IPS DF 6.9 (cell line): ENCODE results near the gene GULP1.
"Not testable (repeated sequence)": the region's sequence is repeated elsewhere in the genome, so short reads cannot be mapped to it uniquely, and the experiment has no call there.

Experiments used
- DNase-seq: peaks from one replicate; pipeline ENCODE4 v3.0.0-alpha.2; 2013; ENCODE audit warnings: low read depth, low spot score
- H3K27ac ChIP-seq: one replicate; pipeline ENCODE4 v1.5.1; 2013; ENCODE audit warnings: low read length, control low read depth
- H3K27me3 ChIP-seq: 2 replicates; pipeline ENCODE4 v1.6.1; 2013; ENCODE audit warnings: mild to moderate bottlenecking, low read length; ENCODE audit not compliant: control insufficient read depth, insufficient read depth
- H3K36me3 ChIP-seq: 2 replicates; pipeline ENCODE4 v1.6.1; 2013; ENCODE audit warnings: low read length; ENCODE audit not compliant: control insufficient read depth, insufficient read depth
- H3K4me1 ChIP-seq: 2 replicates; pipeline ENCODE4 v1.6.1; 2013; ENCODE audit warnings: low read length; ENCODE audit not compliant: control insufficient read depth, insufficient read depth
- H3K4me3 ChIP-seq: 2 replicates; pipeline ENCODE4 v1.5.1; 2013; ENCODE audit warnings: mild to moderate bottlenecking, low read length
- H3K9me3 ChIP-seq: 2 replicates; pipeline ENCODE4 v1.6.1; 2013; ENCODE audit warnings: low read length, inconsistent platforms; ENCODE audit not compliant: control insufficient read depth, insufficient read depth
- WGBS: extraction: QIAGEN DNeasy Blood & Tissue Kit; methylation state at CpG from one replicate; pipeline ENCODE4 v1.1.7; 2013; ENCODE audit warnings: mixed read lengths, missing lambda C conversion rate; ENCODE audit not compliant: insufficient read length, insufficient coverage; 5-methylcytosine and 5-hydroxymethylcytosine counted together

GULP1 gene

GRCh38 chr2:188466078-188466477 lies 174.4 kb downstream of the GULP1 start:
- not testable (repeated sequence) for H3K9me3 ChIP-seq, H3K27me3 ChIP-seq, DNase-seq, H3K27ac ChIP-seq, H3K36me3 ChIP-seq, H3K4me1 ChIP-seq, H3K4me3 ChIP-seq
- WGBS: no CpG with 5 or more reads among the region's 3 CpGs

- no peak overlapping the region for H3K27ac ChIP-seq
- WGBS: no CpG with 5 or more reads among the region's 1 CpG
- DNase-seq: no peak
- no peaks in the 10 kb centered on the region for H3K4me1 ChIP-seq
- H3K9me3 ChIP-seq: no peaks in the 10 kb centered on the region
- H3K4me3 ChIP-seq: no peak overlapping the region
- H3K27me3 ChIP-seq: no peaks in the 10 kb centered on the region
- no peaks in the 10 kb centered on the region for H3K36me3 ChIP-seq
These were observed 175.1 kb downstream of the GULP1 start for GRCh38 chr2:188466761-188467160.

DNA sequence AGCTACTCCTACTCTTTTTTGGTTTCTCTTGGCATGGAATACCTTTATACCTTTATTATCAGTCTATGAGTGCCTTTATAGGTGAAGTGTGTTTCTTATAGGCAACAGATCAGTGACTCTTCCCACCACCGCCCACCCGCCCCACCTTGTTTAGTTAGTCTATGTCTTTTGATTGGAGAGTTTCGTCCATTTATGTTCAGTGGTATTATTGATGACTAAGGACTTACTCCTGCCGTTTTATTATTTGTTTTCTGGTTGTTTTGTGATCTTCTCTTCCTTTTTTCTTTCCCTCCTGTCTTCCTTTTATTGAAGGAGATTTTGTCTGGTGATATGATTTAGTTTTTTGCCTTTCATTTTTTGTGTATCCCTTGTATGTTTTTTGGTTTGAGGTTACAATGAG lies 179.5 kb downstream of the GULP1 start:
- no peaks in the 10 kb centered on the region for H3K9me3 ChIP-seq
- WGBS: no CpG with 5 or more reads among the region's 4 CpGs
- no peaks in the 10 kb centered on the region; the same call in 1 of the 2 replicates for H3K4me1 ChIP-seq
- DNase-seq: no peak
- no peaks in the 10 kb centered on the region for H3K36me3 ChIP-seq
- H3K4me3 ChIP-seq: no peak overlapping the region
- H3K27me3 ChIP-seq: no peaks in the 10 kb centered on the region
- no peak overlapping the region for H3K27ac ChIP-seq

DNA sequence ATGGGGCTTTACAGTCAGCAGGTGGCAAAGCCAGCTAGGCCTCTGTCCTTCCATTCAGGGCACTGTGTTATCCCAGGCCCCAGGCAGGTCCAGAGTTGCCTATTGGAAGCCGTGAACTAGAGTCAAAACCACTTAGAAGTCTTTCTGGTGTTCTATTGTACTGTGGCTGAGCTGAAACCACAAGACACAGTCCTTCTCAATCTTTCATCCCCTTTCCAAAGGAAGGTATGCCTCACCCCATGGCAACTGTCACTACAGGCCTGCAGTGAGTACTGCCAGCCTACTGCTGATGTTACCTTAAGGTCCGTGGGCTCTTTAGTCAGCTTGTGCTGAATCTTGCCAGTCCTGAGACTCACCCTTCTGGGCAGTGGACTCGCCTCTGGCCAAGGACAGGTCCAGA lies 181.6 kb downstream of the GULP1 start:
- no CpG with 5 or more reads among the region's 3 CpGs for WGBS
- H3K36me3 ChIP-seq: no peaks in the 10 kb centered on the region
- no peaks in the 10 kb centered on the region for H3K27me3 ChIP-seq
- no peak overlapping the region for H3K4me3 ChIP-seq
- H3K4me1 ChIP-seq: no peaks in the 10 kb centered on the region; the same call in 1 of the 2 replicates
- H3K9me3 ChIP-seq: no peaks in the 10 kb centered on the region
- H3K27ac ChIP-seq: no peak overlapping the region
- DNase-seq: no peak

GRCh38 chr2:188474316-188474715 lies 182.6 kb downstream of the GULP1 start:
- Histone ChIP-seq H3K9me3 (no peaks in the 10 kb centered on the region), H3K27me3 (no peaks in the 10 kb centered on the region), H3K4me1 (no peaks in the 10 kb centered on the region; the same call in 1 of the 2 replicates), H3K36me3 (no peaks in the 10 kb centered on the region), H3K27ac (no peak overlapping the region), H3K4me3 (no peak overlapping the region)
- WGBS: no CpG with 5 or more reads among the region's 2 CpGs
- no peak for DNase-seq

DNA sequence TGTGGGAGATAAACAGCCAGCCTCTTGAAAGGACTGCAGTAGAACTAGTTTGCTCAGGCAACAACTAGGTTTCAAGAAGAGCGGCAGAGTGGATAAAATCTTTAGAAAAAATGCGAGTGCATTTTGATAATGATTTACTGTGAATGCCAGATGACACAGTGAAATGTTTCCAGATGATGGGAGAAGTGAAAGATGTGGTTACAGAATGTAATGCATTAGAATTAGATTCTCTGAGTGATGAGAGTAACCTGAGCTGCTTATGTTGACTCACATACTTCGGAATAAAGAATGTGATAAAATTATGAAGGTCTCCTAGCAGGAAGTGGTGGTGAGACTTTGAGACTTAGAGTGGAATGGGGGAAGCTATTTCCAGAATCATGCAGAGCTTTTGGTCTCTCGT lies 184.3 kb downstream of the GULP1 start:
- H3K4me1 ChIP-seq: no peaks in the 10 kb centered on the region; the same call in 1 of the 2 replicates
- H3K36me3 ChIP-seq: no peaks in the 10 kb centered on the region
- DNase-seq: no peak
- WGBS: no CpG with 5 or more reads among the region's 4 CpGs
- H3K4me3 ChIP-seq: no peak overlapping the region
- H3K9me3 ChIP-seq: no peaks in the 10 kb centered on the region
- no peaks in the 10 kb centered on the region for H3K27me3 ChIP-seq
- no peak overlapping the region for H3K27ac ChIP-seq

DNA sequence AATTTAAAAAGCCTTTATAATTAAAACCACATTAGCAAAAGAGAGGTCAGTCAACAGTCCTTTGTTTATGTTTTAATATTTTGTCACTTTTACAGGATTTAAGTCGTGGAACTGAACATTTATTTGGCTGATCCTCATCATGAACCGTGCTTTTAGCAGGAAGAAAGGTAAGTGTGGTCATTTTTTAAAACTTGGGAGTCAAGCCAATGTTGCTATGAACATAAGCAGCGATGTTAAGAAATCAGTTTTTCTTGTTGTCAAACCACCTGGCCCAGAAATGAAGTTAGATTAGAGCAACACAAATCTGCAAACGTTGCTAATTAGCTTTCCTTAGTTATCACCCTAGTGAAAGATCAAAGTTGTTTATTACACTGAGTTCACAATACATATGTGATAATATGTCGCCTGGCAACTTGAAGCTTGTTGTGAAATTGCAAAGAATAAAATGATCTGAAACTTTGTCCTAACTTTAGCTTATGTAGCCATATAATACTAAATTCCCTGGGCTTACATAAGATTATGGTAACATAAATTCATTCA lies 186.0 kb downstream of the GULP1 start:
- Histone ChIP-seq H3K4me3 (no peak overlapping the region), H3K36me3 (no peaks in the 10 kb centered on the region), H3K4me1 (no peaks in the 10 kb centered on the region; the same call in 1 of the 2 replicates), H3K9me3 (no peaks in the 10 kb centered on the region), H3K27ac (no peak overlapping the region), H3K27me3 (no peaks in the 10 kb centered on the region)
- WGBS: no CpG with 5 or more reads among the region's 5 CpGs
- DNase-seq: no peak

- WGBS: no CpG with 5 or more reads among the region's 1 CpG
These were observed 187.1 kb downstream of the GULP1 start for GRCh38 chr2:188478724-188479123.

DNA sequence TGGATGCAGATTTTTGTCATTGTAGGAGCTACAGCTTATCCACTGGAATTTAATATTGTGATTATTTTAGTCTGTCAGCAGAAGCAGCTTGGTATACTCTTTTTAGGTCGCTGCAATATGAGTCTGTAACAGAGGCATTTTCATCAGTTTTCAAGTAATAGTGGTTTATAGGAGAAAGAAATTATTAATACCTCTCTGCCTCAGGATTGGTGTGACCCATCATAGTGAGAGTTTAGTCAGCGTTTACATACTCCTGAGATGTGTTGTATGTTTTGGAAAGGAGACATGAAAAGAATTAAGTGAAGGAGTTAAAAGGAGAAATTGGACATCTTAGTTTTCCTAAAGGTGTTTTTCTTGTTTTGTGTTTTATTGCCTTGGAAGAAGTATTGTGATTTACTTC lies 189.8 kb downstream of the GULP1 start:
- no peaks in the 10 kb centered on the region for H3K36me3 ChIP-seq
- no CpG with 5 or more reads among the region's 2 CpGs for WGBS
- no peaks in the 10 kb centered on the region for H3K9me3 ChIP-seq
- H3K4me3 ChIP-seq: no peak overlapping the region
- H3K4me1 ChIP-seq: no peaks in the 10 kb centered on the region; the same call in 1 of the 2 replicates
- H3K27me3 ChIP-seq: no peaks in the 10 kb centered on the region
- no peak overlapping the region for H3K27ac ChIP-seq
- no peak for DNase-seq

More at GRCh38 chr2:188478724-188479123, 187.1 kb downstream of the GULP1 start:
- H3K36me3 ChIP-seq: no peaks in the 10 kb centered on the region
- H3K27ac ChIP-seq: no peak overlapping the region
- no peaks in the 10 kb centered on the region for H3K9me3 ChIP-seq
- no peak for DNase-seq
- H3K4me3 ChIP-seq: no peak overlapping the region
- no peaks in the 10 kb centered on the region; the same call in 1 of the 2 replicates for H3K4me1 ChIP-seq
- H3K27me3 ChIP-seq: no peaks in the 10 kb centered on the region

- no peaks in the 10 kb centered on the region for H3K9me3 ChIP-seq
- H3K36me3 ChIP-seq: no peaks in the 10 kb centered on the region
- no peaks in the 10 kb centered on the region for H3K4me1 ChIP-seq
- no peak overlapping the region for H3K27ac ChIP-seq
- no peak overlapping the region for H3K4me3 ChIP-seq
- no peak for DNase-seq
- no peaks in the 10 kb centered on the region for H3K27me3 ChIP-seq
These were observed 193.8 kb downstream of the GULP1 start for GRCh38 chr2:188485496-188485895.

GRCh38 chr2:188492751-188493150 lies 201.1 kb downstream of the GULP1 start:
- Histone ChIP-seq H3K9me3 (no peaks in the 10 kb centered on the region), H3K27ac (no peak overlapping the region), H3K27me3 (no peaks in the 10 kb centered on the region), H3K4me1 (no peaks in the 10 kb centered on the region), H3K36me3 (no peaks in the 10 kb centered on the region), H3K4me3 (no peak overlapping the region)
- WGBS: 100% methylated on average over 1 of the region's 4 CpGs
- DNase-seq: no peak
